DND-41 (cell line): ENCODE data around the gene ZNF761.

Experiments used
- CTCF ChIP-seq: IDR thresholded peaks from 2 replicates; pipeline ENCODE4 v1.5.1; 2012; ENCODE audit warnings: borderline replicate concordance, low read length, moderate library complexity, mild to moderate bottlenecking; ENCODE audit not compliant: poor library complexity, severe bottlenecking; ENCODE audit errors: extremely low read depth
- EZH2 ChIP-seq: IDR thresholded peaks from 3 replicates; pipeline ENCODE4 v1.6.1; 2012; ENCODE audit warnings: borderline replicate concordance, low read depth, mild to moderate bottlenecking, moderate library complexity, low read length, inconsistent platforms; ENCODE audit not compliant: severe bottlenecking

GRCh38 chr19:53504885-53505284 is 73.1 kb downstream of the ZNF761 start:
- TF ChIP-seq EZH2 (no peak), CTCF (no peak)
